ENCODE results near the gene HTRA1. TPM values are rescaled to one million over a fixed set of nuclear protein-coding genes. Genes with fewer than 3 reads are reported as not detected.

The HTRA1 gene
- total RNA-seq, 3 donors from 2014 or later: 11.0 to 122 (median 28.9) TPM

GRCh38 chr10:122559228-122559627 is 97.9 kb downstream of the HTRA1 start:
- H3K4me1 ChIP-seq (ENCODE audit: low read depth): no peaks in the 10 kb centered on the region
- TF ChIP-seq, protein P1, sequence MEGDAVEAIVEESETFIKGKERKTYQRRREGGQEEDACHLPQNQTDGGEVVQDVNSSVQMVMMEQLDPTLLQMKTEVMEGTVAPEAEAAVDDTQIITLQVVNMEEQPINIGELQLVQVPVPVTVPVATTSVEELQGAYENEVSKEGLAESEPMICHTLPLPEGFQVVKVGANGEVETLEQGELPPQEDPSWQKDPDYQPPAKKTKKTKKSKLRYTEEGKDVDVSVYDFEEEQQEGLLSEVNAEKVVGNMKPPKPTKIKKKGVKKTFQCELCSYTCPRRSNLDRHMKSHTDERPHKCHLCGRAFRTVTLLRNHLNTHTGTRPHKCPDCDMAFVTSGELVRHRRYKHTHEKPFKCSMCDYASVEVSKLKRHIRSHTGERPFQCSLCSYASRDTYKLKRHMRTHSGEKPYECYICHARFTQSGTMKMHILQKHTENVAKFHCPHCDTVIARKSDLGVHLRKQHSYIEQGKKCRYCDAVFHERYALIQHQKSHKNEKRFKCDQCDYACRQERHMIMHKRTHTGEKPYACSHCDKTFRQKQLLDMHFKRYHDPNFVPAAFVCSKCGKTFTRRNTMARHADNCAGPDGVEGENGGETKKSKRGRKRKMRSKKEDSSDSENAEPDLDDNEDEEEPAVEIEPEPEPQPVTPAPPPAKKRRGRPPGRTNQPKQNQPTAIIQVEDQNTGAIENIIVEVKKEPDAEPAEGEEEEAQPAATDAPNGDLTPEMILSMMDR (IDR thresholded peaks at IDR 0.05): no peak
- DNase-seq: no peak
- peak; percentile 63 for ATAC-seq
- H3K36me3 ChIP-seq (ENCODE audit: low read depth): no peaks in the 10 kb centered on the region
- intact Hi-C loops (cut with DNase I, micrococcal nuclease): no loop called here
- H3K9me3 ChIP-seq: no peaks in the 10 kb centered on the region
- H3K4me3 ChIP-seq: no peak overlapping the region

- H3K4me1 ChIP-seq (ENCODE audit: low read depth): no peaks in the 10 kb centered on the region
- DNase-seq (no peak), ATAC-seq (peak; percentile 25)
- no peaks in the 10 kb centered on the region for H3K36me3 ChIP-seq (ENCODE audit: low read depth)
- H3K4me3 ChIP-seq: no peak within 1 kb of the TSS
- TF ChIP-seq, protein P1 (IDR thresholded peaks at IDR 0.05): no peak
- H3K9me3 ChIP-seq: no peaks in the 10 kb centered on the region
- intact Hi-C loops (cut with DNase I, micrococcal nuclease): loop anchor here in 1 of 2 donors (10.0 kb wide), 1 partner anchor 106 kb away; the partner anchor contains the start of gene ARMS2
Observed at GRCh38 chr10:122560279-122560804, 99.0 kb downstream of the HTRA1 start, which contains the start of gene DMBT1. Gene DMBT1, plus strand, starts transcription at chr10:122560754. Its CDS starts 17 bp downstream, at chr10:122560771.

DNA sequence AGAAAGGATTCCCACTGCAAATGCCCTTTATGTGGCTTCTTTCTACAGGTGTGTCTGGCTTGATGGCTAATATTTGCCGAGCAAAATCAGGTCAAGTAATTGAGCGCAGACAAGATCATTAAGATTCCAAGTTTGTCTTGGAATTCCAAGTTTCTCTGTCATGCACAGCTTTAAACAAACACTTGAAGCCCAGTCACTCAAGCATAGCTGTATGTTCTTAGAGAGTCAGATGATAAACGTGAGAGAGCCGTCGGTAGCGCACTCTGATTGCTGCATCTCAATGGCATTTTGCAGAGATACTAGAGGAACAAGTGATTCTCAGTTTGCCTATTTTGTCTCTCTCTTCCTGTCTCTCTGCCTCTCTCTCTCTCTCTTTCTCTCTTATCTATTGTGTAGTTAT is 99.9 kb downstream of the HTRA1 start:
- Histone ChIP-seq H3K36me3 (ENCODE audit: low read depth) (no peaks in the 10 kb centered on the region), H3K4me1 (ENCODE audit: low read depth) (no peaks in the 10 kb centered on the region), H3K9me3 (no peaks in the 10 kb centered on the region), H3K4me3 (no peak overlapping the region)
- TF ChIP-seq, protein P1 (IDR thresholded peaks at IDR 0.05): no peak
- intact Hi-C loops (cut with DNase I, micrococcal nuclease): loop anchor here in 1 of 2 donors (10.0 kb wide), 1 partner anchor 106 kb away; the partner anchor contains the start of gene ARMS2
- DNase-seq: no peak
- no peak for ATAC-seq

- no peak overlapping the region for H3K4me3 ChIP-seq
- ATAC-seq: no peak
- TF ChIP-seq, protein P1 (IDR thresholded peaks at IDR 0.05): no peak
- no peaks in the 10 kb centered on the region for H3K4me1 ChIP-seq (ENCODE audit: low read depth)
- intact Hi-C loops (cut with DNase I, micrococcal nuclease): loop anchor here in 1 of 2 donors (10.0 kb wide), 1 partner anchor 107 kb away; the partner anchor contains the start of gene ARMS2
- no peak for DNase-seq
- H3K36me3 ChIP-seq (ENCODE audit: low read depth): no peaks in the 10 kb centered on the region
- H3K9me3 ChIP-seq: no peaks in the 10 kb centered on the region
Observed at GRCh38 chr10:122561792-122562191, 100.4 kb downstream of the HTRA1 start.

Small RNAs within 50 kb of the gene (microRNA-seq; reads per million reads assigned to microRNA genes)
- gene MIR3941: 0.70 reads per million

Other genes starting within 250 kb of the HTRA1 start
- gene BTBD16, start 190.3 kb upstream of the HTRA1 start, total RNA-seq: under 1 TPM; 0.16 to 0.60 (median 0.26) TPM
- gene PLEKHA1, start 86.8 kb upstream of the HTRA1 start, total RNA-seq: 10 to 100 TPM; 39.1 to 55.0 (median 41.2) TPM
- not detected for gene ARMS2, start 6.9 kb upstream of the HTRA1 start, total RNA-seq
- 1,000 to 10,000 TPM in 1 of 3 donors, 100 to 1,000 TPM in 1, 10 to 100 TPM in 1; 37.2 to 2,543 (median 408) TPM for gene DMBT1, start 99.2 kb downstream of the HTRA1 start, total RNA-seq
- not detected for gene C10orf120, start 238.3 kb downstream of the HTRA1 start, total RNA-seq

Data from mucosa of descending colon (tissue), 3 donors.